H1 (cell line): ENCODE measurements around the gene MYO16. TPM values are rescaled to one million over a fixed set of nuclear protein-coding genes. Genes with fewer than 3 reads are reported as not detected.

Source experiments
- CTCF ChIA-PET: fragments of 300-600 bp; sonication (Branson Sonifier 250); formaldehyde crosslinking; loops from one replicate; lab custom pipeline; 2021; ENCODE audit not compliant: partially characterized antibody; lab: Charles Lee
- POLR2A ChIA-PET: fragments of 300-600 bp; sonication (Branson Sonifier 250); formaldehyde crosslinking; loops from one replicate; lab custom pipeline; 2021; ENCODE audit warnings: inconsistent platforms; ENCODE audit not compliant: partially characterized antibody; lab: Charles Lee
- DNase-seq, 2 experiments: peaks; one replicate each; pipeline versions ENCODE4 v3.0.0 to v3.0.0-alpha.2; 2010 to 2022; ENCODE audit warnings: low spot score in 2 of 2, low read depth in 1 of 2, mixed read lengths in 1 of 2
- FAIRE-seq: peaks from 2 replicates; lab custom pipeline; 2011; peaks lifted over from hg19 to GRCh38; lab: Jason Lieb, UNC
- H2AFZ ChIP-seq: 2 replicates; pipeline ENCODE4 v1.8.1; 2012; ENCODE audit warnings: low read length, inconsistent platforms
- H2AK5ac ChIP-seq: 2 replicates; pipeline ENCODE4 v1.6.1; 2013; ENCODE audit warnings: low read depth, low read length
- H2BK120ac ChIP-seq: replicated peaks from 2 replicates; pipeline ENCODE3; 2013; ENCODE audit warnings: low read depth, low read length, inconsistent platforms
- H2BK12ac ChIP-seq: 2 replicates; pipeline ENCODE4 v1.6.1; 2013; ENCODE audit warnings: low read depth, low read length
- H2BK15ac ChIP-seq: 2 replicates; pipeline ENCODE4 v1.6.1; 2013; ENCODE audit warnings: low read length
- H2BK20ac ChIP-seq: 2 replicates; pipeline ENCODE4 v1.6.1; 2013; ENCODE audit warnings: low read length
- H2BK5ac ChIP-seq: 2 replicates; pipeline ENCODE4 v1.6.1; 2013; ENCODE audit warnings: low read depth, low read length
- H3K14ac ChIP-seq: 2 replicates; pipeline ENCODE4 v1.6.1; 2013; ENCODE audit warnings: inconsistent platforms; ENCODE audit not compliant: insufficient read length
- H3K18ac ChIP-seq: 2 replicates; pipeline ENCODE4 v1.6.1; 2013; ENCODE audit warnings: low read length; ENCODE audit errors: extremely low read depth
- H3K23ac ChIP-seq: 2 replicates; pipeline ENCODE4 v1.6.1; 2013; ENCODE audit warnings: inconsistent platforms; ENCODE audit not compliant: insufficient read length
- H3K23me2 ChIP-seq: 2 replicates; pipeline ENCODE4 v1.6.1; 2013; ENCODE audit warnings: low read depth, low read length
- H3K27ac ChIP-seq: 2 replicates; pipeline ENCODE4 v1.6.1; 2011; ENCODE audit warnings: low read depth, low read length, inconsistent platforms
- H3K27me3 ChIP-seq, 4 experiments: replicated peaks in 1 of 4; 1 replicate in 1 of 4; 2 replicates in 3 of 4; pipeline versions ENCODE4 v1.6.1 to v1.8.1; 2011 to 2013; ENCODE audit warnings: low read length in 3 of 4, mild to moderate bottlenecking in 3 of 4, inconsistent platforms in 2 of 4, mixed read lengths in 2 of 4, moderate library complexity in 1 of 4; ENCODE audit not compliant: control insufficient read depth in 3 of 4, insufficient read depth in 3 of 4; ENCODE audit errors: extremely low read depth in 1 of 4
- H3K36me3 ChIP-seq, 4 experiments: 2 replicates each; pipeline versions ENCODE4 v1.6.1 to v1.8.1; 2011 to 2013; ENCODE audit warnings: mild to moderate bottlenecking in 4 of 4, low read length in 3 of 4, moderate library complexity in 2 of 4, control low read depth in 1 of 4, inconsistent platforms in 1 of 4; ENCODE audit not compliant: insufficient read depth in 4 of 4, control insufficient read depth in 2 of 4
- H3K4ac ChIP-seq: replicated peaks from 2 replicates; pipeline ENCODE3; 2013; ENCODE audit warnings: low read length, low read depth, mixed read lengths, inconsistent platforms; ENCODE audit not compliant: insufficient read length
- H3K4me1 ChIP-seq, 4 experiments: replicated peaks in 1 of 4; 1 replicate in 1 of 4; 2 replicates in 3 of 4; pipeline versions ENCODE4 v1.6.1 to v1.8.1; 2011 to 2013; ENCODE audit warnings: low read length in 3 of 4, inconsistent platforms in 2 of 4, mixed read lengths in 1 of 4; ENCODE audit not compliant: insufficient read depth in 4 of 4, control insufficient read depth in 3 of 4
- H3K4me2 ChIP-seq, 2 experiments: 2 replicates each; pipeline versions ENCODE4 v1.6.1 to v1.8.1; 2011 to 2013; ENCODE audit warnings: low read depth in 2 of 2, low read length in 2 of 2, control low read depth in 1 of 2, inconsistent platforms in 1 of 2, mild to moderate bottlenecking in 1 of 2; ENCODE audit not compliant: insufficient read depth in 1 of 2
- H3K4me3 ChIP-seq, 4 experiments: fragments of 200-600, 300-600 bp in 1 of 4; sonication (generic), shearing (Covaris generic), sonication (Bioruptor Twin) in 1 of 4; 2 replicates each; pipeline versions ENCODE4 v1.5.1 to v1.8.1; 2011 to 2016; ENCODE audit warnings: low read length in 4 of 4, low read depth in 3 of 4, control low read depth in 2 of 4, inconsistent platforms in 2 of 4, mild to moderate bottlenecking in 2 of 4, mixed read lengths in 1 of 4, moderate library complexity in 1 of 4; ENCODE audit not compliant: insufficient read depth in 2 of 4; ENCODE audit errors: extremely low read depth in 1 of 4
- H3K56ac ChIP-seq: replicated peaks from 2 replicates; pipeline ENCODE3; 2013; ENCODE audit warnings: low read depth, mild to moderate bottlenecking, mixed read lengths, low read length, inconsistent platforms; ENCODE audit not compliant: insufficient read length
- H3K79me1 ChIP-seq: 2 replicates; pipeline ENCODE4 v1.6.1; 2013; ENCODE audit warnings: low read depth, low read length, control low read depth
- H3K79me2 ChIP-seq, 2 experiments: 2 replicates each; pipeline versions ENCODE4 v1.6.1 to v1.8.1; 2012 to 2013; ENCODE audit warnings: low read length in 2 of 2, mild to moderate bottlenecking in 2 of 2, inconsistent platforms in 1 of 2; ENCODE audit not compliant: insufficient read depth in 2 of 2, control insufficient read depth in 1 of 2
- H3K9ac ChIP-seq, 4 experiments: replicated peaks in 1 of 4; 1 replicate in 1 of 4; 2 replicates in 3 of 4; pipeline versions ENCODE4 v1.6.1 to v1.8.1; 2011 to 2013; ENCODE audit warnings: low read depth in 3 of 4, low read length in 3 of 4, control low read depth in 2 of 4, mild to moderate bottlenecking in 2 of 4, moderate library complexity in 2 of 4, inconsistent platforms in 1 of 4; ENCODE audit errors: extremely low read depth in 1 of 4
- H3K9me3 ChIP-seq, 2 experiments: 2 replicates each; pipeline versions ENCODE4 v1.6.1 to v1.8.1; 2012 to 2013; ENCODE audit warnings: mild to moderate bottlenecking in 2 of 2, moderate library complexity in 2 of 2, control low read depth in 1 of 2, inconsistent platforms in 1 of 2, low read depth in 1 of 2, low read length in 1 of 2, mixed read lengths in 1 of 2; ENCODE audit not compliant: insufficient read depth in 2 of 2
- H4K20me1 ChIP-seq, 2 experiments: replicated peaks in 1 of 2; 2 replicates each; pipeline versions ENCODE3 to v1.8.1; 2011 to 2013; ENCODE audit warnings: inconsistent platforms in 2 of 2, low read length in 2 of 2, mild to moderate bottlenecking in 1 of 2; ENCODE audit not compliant: insufficient read depth in 2 of 2, control insufficient read depth in 1 of 2
- H4K5ac ChIP-seq: 2 replicates; pipeline ENCODE4 v1.6.1; 2013; ENCODE audit warnings: low read length, low read depth, mixed read lengths, inconsistent platforms; ENCODE audit not compliant: insufficient read length
- H4K8ac ChIP-seq: 2 replicates; pipeline ENCODE4 v1.8.0; 2013; ENCODE audit warnings: mild to moderate bottlenecking, moderate library complexity, low read length, inconsistent platforms; ENCODE audit not compliant: insufficient read depth; ENCODE audit errors: extremely low read depth
- H4K91ac ChIP-seq: replicated peaks from 2 replicates; pipeline ENCODE3; 2013; ENCODE audit warnings: low read length, mixed read lengths, inconsistent platforms; ENCODE audit not compliant: insufficient read length
- BRCA1 ChIP-seq: IDR thresholded peaks from 2 replicates; pipeline ENCODE4 v1.6.1; 2012; ENCODE audit warnings: low read depth, low read length, improper control_type of control experiment
- EP300 ChIP-seq, 2 experiments: IDR thresholded peaks; 1 replicate in 1 of 2; 2 replicates in 1 of 2; pipeline ENCODE4 v1.6.1; 2011 to 2012; ENCODE audit warnings: low read depth in 2 of 2, low read length in 2 of 2, mild to moderate bottlenecking in 2 of 2, borderline replicate concordance in 1 of 2, inconsistent platforms in 1 of 2, moderate library complexity in 1 of 2
- RXRA ChIP-seq: IDR thresholded peaks from 2 replicates; pipeline ENCODE4 v1.6.1; 2011; ENCODE audit warnings: low read depth, mild to moderate bottlenecking, low read length, moderate library complexity; ENCODE audit not compliant: insufficient read depth
- SAP30 ChIP-seq: fragments of 300-600 bp; sonication (generic); IDR thresholded peaks from 2 replicates; pipeline ENCODE4 v1.7.1; 2012; ENCODE audit warnings: low read length, moderate library complexity, mild to moderate bottlenecking, inconsistent platforms; ENCODE audit not compliant: insufficient read depth, insufficient replicate concordance
- SP1 ChIP-seq: IDR thresholded peaks from 2 replicates; pipeline ENCODE4 v1.6.1; 2011; ENCODE audit warnings: low read depth, low read length
- SP4 ChIP-seq: IDR thresholded peaks from 2 replicates; pipeline ENCODE4 v1.6.1; 2012; ENCODE audit warnings: low read length, inconsistent platforms
- ZNF274 ChIP-seq: IDR thresholded peaks from 2 replicates; pipeline ENCODE4 v1.7.0; 2012; ENCODE audit warnings: low read length, borderline replicate concordance; ENCODE audit errors: extremely low read depth
- WGBS, 2 experiments: shearing (Covaris generic) in 1 of 2; methylation state at CpG; one replicate each; pipeline versions ENCODE4 v1.1.6 to v1.1.7; 2013 to 2015; ENCODE audit warnings: low lambda C conversion rate in 2 of 2, mixed read lengths in 2 of 2, inconsistent platforms in 1 of 2, low coverage in 1 of 2, missing lambda C conversion rate in 1 of 2; ENCODE audit not compliant: insufficient replicate concordance in 2 of 2, insufficient coverage in 1 of 2, insufficient read length in 1 of 2; ENCODE audit errors: extremely low coverage in 1 of 2, missing lambda C conversion rate in 1 of 2; 5-methylcytosine and 5-hydroxymethylcytosine counted together
- polyA plus RNA-seq, 7 experiments: library from polyadenylated mRNA; depleted of rRNA in 3 of 7; stranded (reverse) in 5 of 7; unstranded in 2 of 7; fragments of >200 nt in 5 of 7; fragments of 200-250 nt in 2 of 7; gene quantifications; 1 replicate in 5 of 7; 2 replicates in 1 of 7; 4 replicates in 1 of 7; pipeline versions ENCODE4 v1.2.1 to v1.2.3, GENCODE V29; 2011 to 2013; ENCODE audit warnings: missing spikeins in 2 of 7, mixed read lengths in 2 of 7
- total RNA-seq: library from RNA; stranded (reverse); fragmentation: NEBNext Ultra II Directional; extraction: Animal tissue kit (Norgen Biotek cat#: 25700); gene quantifications from 2 replicates; pipeline ENCODE4 v1.2.1, GENCODE V29; 2021
- TF ChIP-seq, protein P1 (sequence below): IDR thresholded peaks from 2 replicates; pipeline ENCODE4 v1.6.1; 2012; ENCODE audit warnings: inconsistent platforms

MYO16 gene
- total and polyA plus RNA-seq, 2 of the 8 experiments (the other 6 are each of a cell fraction or from before 2014, with no cell fraction given): 0.02 to 0.22 TPM

DNA sequence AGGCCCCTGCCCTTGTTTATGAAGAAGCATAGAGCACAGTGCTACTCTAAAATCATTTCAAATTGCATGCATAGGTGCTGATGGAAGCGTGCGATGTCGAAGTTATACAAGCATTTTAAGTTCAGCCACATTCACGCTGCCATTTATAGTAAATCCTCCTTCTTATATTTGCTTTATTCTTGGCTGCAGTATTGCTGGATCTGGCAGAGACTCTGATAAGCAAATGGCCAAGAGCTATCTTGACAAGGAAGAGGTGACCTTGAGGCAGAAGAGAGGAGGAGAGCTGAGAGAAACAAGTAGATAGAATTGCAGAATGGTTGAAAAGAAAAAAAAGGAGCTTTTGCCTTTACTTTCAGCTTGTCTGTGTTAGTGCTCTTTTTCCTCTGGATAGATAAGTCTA is 18.9 kb upstream of the MYO16 start:
- Histone ChIP-seq H3K79me2 (no peaks in the 10 kb centered on the region), H3K23ac (no peak overlapping the region), H3K18ac (no peak overlapping the region), H2BK12ac (no peak overlapping the region), H4K8ac (no peak overlapping the region), H3K56ac (no peak overlapping the region), H3K36me3 (no peaks in the 10 kb centered on the region), H2BK15ac (no peak overlapping the region), H3K9ac (no peak overlapping the region), H2AFZ (no peak overlapping the region), H3K23me2 (no peaks in the 10 kb centered on the region), H4K20me1 (no peaks in the 10 kb centered on the region), H3K27ac (no peak overlapping the region), H3K4me2 (no peak overlapping the region), H3K9me3 (peaks cover 11 to 15% of the 10 kb centered on the region in 2 experiments), H2AK5ac (no peak overlapping the region), H3K4ac (no peak overlapping the region), H2BK20ac (no peak overlapping the region), H2BK5ac (no peak overlapping the region), H3K27me3 (no peaks in the 10 kb centered on the region), H3K4me3 (no peak overlapping the region), H3K4me1 (no peaks in the 10 kb centered on the region), H4K5ac (no peak overlapping the region), H3K14ac (no peak overlapping the region), H2BK120ac (no peak overlapping the region), H3K79me1 (no peaks in the 10 kb centered on the region), H4K91ac (no peak overlapping the region)
- no peak for FAIRE-seq
- 90% methylated on average over 4 of the region's 4 CpGs; no CpG with 5 or more reads in 1 of the 2 experiments for WGBS, 2 experiments
- POLR2A ChIA-PET: no interaction called here
- CTCF ChIA-PET: interaction anchor here (0.6 to 4.2 kb wide), 8 partner anchors 10 to 288 kb away, joined by 3 to 28 read pairs (median 4); partner anchors contain the start of gene MYO16
- DNase-seq: no peak
- TF ChIP-seq RXRA (no peak), EP300 (IDR thresholded peaks at IDR 0.05; ENCODE audit: borderline replicate concordance in 1 of 2, low read depth in 2 of 2, low read length in 2 of 2) (no peak), SP1 (no peak), SAP30 (no peak), ZNF274 (no peak), SP4 (no peak), BRCA1 (no peak)
- TF ChIP-seq, protein P1, sequence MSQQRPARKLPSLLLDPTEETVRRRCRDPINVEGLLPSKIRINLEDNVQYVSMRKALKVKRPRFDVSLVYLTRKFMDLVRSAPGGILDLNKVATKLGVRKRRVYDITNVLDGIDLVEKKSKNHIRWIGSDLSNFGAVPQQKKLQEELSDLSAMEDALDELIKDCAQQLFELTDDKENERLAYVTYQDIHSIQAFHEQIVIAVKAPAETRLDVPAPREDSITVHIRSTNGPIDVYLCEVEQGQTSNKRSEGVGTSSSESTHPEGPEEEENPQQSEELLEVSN: no peak
